ENCODE measurements around the gene DNAH17.

GRCh38 chr17:78609191-78609641 is 32.0 kb upstream of the DNAH17 start:
- TF ChIP-seq CTCF (IDR thresholded peaks at IDR 0.05) = no peak
- TF ChIP-seq EZH2 (IDR thresholded peaks at IDR 0.05) = no peak
